A673 (cell line): ENCODE measurements around the gene NPTX1.

Experiments used
- EZH2 ChIP-seq: fragments of 200-600 bp; sonication (generic); IDR thresholded peaks from 2 replicates; pipeline ENCODE4 v1.6.1; 2017; ENCODE audit warnings: borderline replicate concordance, low read depth, mild to moderate bottlenecking, mixed read lengths, antibody characterized with exemption, low read length; ENCODE audit not compliant: poor library complexity, severe bottlenecking
- TF ChIP-seq, protein P1 (sequence below): fragments of 300-800, 200-600 bp; sonication (generic); conservative IDR thresholded peaks from 2 replicates; pipeline ENCODE4 v1.5.1; 2017; ENCODE audit warnings: low read depth, mild to moderate bottlenecking, antibody characterized with exemption, low read length, moderate library complexity, mixed read lengths

DNA sequence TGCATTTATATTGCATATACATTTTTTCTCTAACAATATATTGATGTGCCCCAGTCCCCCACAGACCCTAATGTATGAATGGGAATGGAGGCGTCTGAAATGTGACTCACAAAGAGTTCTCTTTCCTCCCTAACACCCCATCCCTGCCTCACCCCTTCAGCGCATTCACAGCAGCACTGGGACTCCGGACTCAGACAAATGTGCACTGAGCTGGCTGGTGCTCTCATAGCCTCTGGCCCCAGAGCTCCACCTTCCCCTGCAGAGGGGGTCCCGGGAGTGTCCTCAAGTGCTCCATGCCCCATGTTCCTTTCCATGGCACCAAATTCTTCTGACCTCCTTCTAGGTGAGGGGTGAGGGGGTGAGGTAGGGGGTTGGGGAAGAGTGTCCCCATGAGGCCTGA is 20.6 kb downstream of the NPTX1 start:
- TF ChIP-seq EZH2, result no peak
- TF ChIP-seq, protein P1, sequence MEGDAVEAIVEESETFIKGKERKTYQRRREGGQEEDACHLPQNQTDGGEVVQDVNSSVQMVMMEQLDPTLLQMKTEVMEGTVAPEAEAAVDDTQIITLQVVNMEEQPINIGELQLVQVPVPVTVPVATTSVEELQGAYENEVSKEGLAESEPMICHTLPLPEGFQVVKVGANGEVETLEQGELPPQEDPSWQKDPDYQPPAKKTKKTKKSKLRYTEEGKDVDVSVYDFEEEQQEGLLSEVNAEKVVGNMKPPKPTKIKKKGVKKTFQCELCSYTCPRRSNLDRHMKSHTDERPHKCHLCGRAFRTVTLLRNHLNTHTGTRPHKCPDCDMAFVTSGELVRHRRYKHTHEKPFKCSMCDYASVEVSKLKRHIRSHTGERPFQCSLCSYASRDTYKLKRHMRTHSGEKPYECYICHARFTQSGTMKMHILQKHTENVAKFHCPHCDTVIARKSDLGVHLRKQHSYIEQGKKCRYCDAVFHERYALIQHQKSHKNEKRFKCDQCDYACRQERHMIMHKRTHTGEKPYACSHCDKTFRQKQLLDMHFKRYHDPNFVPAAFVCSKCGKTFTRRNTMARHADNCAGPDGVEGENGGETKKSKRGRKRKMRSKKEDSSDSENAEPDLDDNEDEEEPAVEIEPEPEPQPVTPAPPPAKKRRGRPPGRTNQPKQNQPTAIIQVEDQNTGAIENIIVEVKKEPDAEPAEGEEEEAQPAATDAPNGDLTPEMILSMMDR, result no peak
